HG03108 (cell line): ENCODE measurements around the gene ALOX5AP.

Source experiments
- ATAC-seq: cut with Tn5 transposase; IDR thresholded peaks from one replicate; pipeline ENCODE4 v1.9.1; 2021; ENCODE audit warnings: moderate library complexity; ENCODE audit not compliant: unreplicated experiment

Gene ALOX5AP

DNA sequence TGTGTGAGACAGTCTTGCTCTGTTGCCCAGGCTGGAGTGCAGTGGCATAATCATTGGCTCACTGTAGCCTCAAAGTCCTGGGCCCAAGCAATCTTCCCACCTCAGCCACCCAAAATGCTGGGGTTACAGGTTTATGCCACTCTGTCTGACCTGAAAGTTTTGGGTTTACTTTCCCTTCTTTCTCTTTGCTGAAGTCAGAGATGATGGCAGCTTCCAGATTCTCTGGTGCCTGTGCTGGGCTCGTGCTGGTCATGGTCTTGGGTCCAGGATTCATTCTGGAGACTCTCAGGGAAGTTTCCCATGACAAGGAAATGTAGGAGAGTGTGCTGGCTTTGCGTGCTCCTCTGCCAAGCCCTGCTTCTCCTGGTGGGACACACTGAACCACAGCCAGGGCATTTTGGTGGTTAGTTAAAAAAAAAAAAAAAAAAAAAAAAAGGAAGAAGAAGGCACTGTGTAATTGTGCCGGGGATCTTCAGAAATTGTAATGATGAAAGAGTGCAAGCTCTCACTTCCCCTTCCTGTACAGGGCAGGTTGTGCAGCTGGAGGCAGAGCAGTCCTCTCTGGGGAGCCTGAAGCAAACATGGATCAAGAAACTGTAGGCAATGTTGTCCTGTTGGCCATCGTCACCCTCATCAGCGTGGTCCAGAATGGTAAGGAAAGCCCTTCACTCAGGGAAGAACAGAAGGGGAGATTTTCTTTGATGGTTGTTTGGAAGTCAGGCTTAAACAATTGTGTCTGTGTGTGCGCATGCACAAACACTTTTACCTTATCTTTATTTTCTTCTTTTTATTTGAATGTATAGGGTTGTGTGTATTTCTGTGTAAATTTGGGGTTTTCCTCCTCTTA lies at the start of gene ALOX5AP:
Gene ALOX5AP, plus strand, starts transcription at position 519 of the 847 bp plus-strand sequence. Its CDS starts 63 bp downstream, at position 582.
- ATAC-seq = peak; percentile 71

DNA sequence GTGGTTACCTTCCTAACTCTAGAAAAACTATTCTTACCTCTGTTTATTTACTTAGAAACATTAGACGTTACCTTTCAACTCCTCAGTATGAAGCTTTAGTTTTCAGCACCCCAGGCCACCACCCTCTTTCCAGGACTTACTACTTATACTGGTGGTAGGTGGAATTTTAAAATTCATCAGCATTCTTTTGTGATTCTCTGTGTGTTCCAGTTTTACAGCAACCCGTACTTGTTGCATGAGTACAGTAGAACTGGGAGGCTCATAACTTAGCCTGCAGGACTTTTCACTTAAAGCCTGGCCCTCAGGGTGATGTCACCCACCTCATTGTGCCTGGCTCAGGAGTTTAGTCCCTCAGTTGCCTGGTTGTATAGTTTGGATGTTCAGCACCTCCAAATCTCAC lies 49.4 kb upstream of the ALOX5AP start:
- ATAC-seq = no peak

GRCh38 chr13:30687601-30688000 lies 47.7 kb upstream of the ALOX5AP start:
- no peak for ATAC-seq

DNA sequence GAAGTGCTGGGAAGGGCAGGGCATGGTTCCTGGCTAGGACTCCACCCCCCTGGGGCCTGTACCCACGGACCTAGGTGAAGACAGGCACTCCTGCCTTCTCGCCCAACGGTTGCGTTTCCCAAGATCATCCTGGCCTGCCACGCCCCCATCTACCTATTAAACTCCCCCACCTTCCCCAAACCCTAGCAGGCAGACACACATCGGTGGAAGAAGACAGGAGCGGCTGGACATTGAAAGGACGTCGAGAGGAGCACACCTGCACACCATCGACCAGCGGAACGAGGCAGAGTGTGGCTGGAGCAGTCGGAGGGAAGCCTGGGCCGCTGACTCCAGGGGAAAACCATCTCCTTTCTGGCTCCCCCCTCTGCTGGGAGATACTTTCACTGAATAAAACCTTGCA lies 45.6 kb upstream of the ALOX5AP start:
- no peak for ATAC-seq

GRCh38 chr13:30690282-30691188 lies 44.8 kb upstream of the ALOX5AP start:
- no peak for ATAC-seq

DNA sequence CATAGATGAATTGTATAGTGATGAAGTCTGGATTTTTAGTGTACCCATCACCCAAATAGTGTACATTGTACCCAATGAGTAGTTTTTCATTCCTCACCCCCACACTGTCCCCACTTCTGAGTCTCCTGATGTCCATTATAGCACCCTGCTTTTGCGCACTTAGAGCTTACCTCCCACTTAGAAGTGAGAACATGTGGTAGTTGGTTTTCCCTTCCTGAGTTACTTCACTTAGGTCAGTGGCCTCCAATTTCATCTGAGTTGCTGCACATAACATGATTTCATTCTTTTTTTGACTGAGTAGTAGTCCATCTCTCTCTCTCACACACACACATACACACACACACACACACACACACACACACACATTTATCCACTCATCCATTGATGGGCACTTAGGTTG lies 43.2 kb upstream of the ALOX5AP start:
- ATAC-seq = no peak

- peak; percentile 85 for ATAC-seq
These were observed 38.8 kb upstream of the ALOX5AP start for GRCh38 chr13:30696278-30697176.

DNA sequence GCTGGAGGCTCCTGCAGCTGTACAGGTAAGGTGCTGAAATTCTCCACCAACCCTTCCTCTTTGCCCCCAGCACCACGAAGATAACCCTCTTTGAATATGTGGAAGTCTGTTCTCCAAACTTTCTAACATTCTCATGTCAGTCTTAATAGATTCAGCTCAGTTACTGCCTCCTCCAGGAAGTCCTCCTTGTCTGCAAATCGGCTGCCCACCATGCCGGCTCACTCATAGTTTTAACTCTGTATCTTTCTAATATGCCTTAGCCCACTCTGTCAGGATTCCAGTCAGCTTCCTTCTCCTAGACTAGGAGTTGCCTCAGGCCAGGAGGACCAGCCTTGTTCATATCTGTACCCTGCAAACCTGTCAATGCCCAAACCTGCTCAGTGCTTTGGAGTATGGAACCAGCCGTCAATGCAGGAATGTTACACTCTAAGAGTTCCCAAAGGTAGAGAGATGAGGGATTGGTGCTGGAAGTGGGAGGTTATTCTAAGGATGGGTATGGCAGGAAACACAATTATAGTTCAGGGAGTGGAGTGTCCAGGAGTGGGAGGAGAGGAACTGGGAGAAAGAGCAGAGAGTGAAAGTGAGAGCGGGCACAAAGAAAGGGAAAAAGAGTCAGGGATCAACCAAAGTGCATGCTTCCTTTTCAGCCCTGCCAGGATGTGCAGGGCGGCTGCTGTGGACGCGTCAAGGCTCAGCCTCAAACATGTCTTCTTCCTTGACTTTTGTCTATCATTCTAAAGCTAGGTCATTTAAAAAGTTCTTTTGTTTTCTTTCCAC lies 38.0 kb upstream of the ALOX5AP start:
- ATAC-seq = no peak

DNA sequence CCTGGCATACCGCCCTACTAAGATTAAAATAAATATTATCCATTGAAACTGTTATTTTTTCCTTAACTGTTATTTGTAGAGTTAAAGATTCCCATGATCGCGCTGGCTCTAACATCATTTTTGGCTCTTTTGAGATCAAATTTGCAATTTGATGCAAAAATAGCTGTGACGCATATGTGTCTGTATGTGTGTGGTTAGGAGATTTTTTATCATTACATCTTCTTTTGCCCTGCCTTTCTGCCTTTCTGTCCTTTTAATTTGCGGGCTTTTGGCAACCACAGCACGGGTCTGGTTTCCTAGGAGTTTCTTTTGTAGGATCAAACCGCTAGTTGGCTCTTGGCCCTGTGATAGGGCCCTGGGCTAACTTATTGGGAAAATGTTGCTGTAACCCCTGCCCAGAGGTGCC lies 37.3 kb upstream of the ALOX5AP start:
- ATAC-seq = no peak

- no peak for ATAC-seq
These were observed 36.8 kb upstream of the ALOX5AP start for GRCh38 chr13:30698488-30699005.

GRCh38 chr13:30700364-30700763 lies 35.0 kb upstream of the ALOX5AP start:
- no peak for ATAC-seq

DNA sequence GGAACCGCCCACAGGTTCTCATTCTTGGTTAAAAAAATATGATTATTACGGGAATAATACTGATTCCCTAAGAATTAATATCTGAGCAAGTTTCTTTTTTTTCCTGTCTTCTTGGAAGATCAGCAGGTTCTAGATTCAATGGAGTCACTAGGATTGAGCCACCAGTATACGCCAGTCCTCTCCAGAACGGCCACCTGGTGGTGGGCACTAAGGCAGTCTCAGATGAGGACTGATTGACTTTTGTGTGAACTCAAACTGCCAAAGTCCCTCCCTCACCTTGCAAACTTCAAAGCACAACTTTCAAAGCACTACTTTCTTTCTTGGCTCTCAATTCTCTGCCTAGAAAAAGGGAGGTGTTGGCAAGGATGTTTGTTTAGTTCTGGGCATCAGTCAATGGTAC lies 33.3 kb upstream of the ALOX5AP start:
- ATAC-seq = no peak

- no peak for ATAC-seq
These were observed 30.7 kb upstream of the ALOX5AP start for GRCh38 chr13:30704596-30704995.

DNA sequence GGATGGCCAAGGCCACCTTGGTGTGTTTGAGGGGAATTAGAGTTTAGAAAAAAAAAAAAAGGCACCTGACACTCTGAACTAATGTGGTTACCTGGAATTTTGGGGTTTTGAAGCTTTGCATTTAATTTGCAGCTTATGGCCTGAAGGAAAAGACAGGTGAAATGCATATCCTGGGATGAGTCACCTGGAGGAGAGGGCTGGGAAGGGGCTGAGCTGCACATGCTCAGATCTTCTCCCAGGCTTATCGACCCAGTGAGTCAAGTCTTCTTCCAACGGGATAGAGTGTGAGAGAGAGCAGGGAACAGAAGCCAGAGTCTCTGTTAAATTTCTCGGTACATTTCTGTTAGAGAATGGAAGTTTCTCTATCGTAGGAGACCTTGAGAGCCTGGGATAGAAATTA lies 29.7 kb upstream of the ALOX5AP start:
- ATAC-seq = no peak

DNA sequence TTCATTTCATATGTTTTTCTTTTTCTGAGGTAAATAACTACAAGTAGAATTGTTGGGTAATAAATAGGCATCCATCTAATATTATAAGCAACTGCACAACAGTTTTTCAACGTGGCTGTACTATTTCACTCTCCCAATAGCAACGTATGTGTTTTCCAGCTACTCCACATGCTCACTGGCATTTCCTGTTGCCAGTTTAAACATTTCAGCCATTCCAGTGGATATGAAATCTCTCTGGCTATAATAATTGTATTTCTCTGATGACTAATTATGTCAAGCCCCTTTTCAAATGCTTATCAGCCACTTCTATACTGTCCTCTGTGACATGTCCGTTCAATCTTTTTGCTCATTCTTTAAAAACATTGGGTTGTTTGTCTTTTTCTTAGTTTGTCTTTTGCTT lies 26.8 kb upstream of the ALOX5AP start:
- ATAC-seq = no peak

DNA sequence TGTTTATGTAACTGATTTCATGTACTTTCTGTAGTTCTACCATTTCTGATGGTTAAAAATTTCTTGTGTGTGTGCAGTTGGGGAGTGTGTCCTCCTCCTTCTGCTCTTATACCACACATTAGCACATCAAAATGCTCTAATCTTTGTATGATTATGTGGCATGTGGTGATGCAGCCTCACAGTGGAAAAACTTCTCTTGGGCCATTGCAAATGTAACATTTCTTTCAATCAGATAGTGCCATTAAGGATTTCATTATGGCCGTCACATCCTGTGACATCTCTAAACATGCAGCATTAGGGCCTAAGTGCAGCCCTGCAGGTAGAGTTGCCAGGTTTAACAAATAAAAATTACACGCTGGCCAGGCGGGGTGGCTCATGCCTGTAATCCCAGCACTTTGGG lies 24.9 kb upstream of the ALOX5AP start:
- ATAC-seq = no peak

GRCh38 chr13:30711375-30711774 lies 24.0 kb upstream of the ALOX5AP start:
- ATAC-seq = no peak

DNA sequence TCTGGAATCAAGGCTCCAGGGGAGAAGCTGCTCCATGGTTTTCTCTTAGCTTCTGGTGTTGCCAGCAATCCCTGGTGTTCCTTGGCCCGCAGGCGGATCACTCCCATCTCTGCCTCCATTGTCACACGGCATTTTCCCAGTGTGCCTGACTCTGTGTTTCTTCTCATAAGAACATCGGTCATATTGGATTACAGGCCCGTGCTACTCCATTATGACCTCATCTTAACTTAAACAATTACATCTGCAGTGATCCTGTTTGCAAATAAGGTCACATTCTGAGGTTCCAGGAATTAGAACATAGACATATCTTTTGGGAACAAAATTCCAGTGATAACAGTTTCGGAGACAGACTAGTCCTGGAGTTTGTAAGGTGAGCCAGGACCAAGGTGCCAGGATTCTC lies 23.5 kb upstream of the ALOX5AP start:
- ATAC-seq = no peak

GRCh38 chr13:30712536-30713532 lies 22.5 kb upstream of the ALOX5AP start:
- ATAC-seq = no peak
